NCI-H748 (cell line): ENCODE data around the gene MYO5A.
A peak's percentile ranks its signal among the peaks of the same experiment; 100 is the strongest.

Experiments used
- DNase-seq: peaks from one replicate; lab custom pipeline; 2025; ENCODE audit not compliant: unreplicated experiment; lab: John Stamatoyannopoulos, UW

The MYO5A gene

GRCh38 chr15:52337198-52337853 lies 191.4 kb downstream of the MYO5A start:
- no peak for DNase-seq

- no peak for DNase-seq
Measured at GRCh38 chr15:52336529-52336928, 192.2 kb downstream of the MYO5A start.

DNA sequence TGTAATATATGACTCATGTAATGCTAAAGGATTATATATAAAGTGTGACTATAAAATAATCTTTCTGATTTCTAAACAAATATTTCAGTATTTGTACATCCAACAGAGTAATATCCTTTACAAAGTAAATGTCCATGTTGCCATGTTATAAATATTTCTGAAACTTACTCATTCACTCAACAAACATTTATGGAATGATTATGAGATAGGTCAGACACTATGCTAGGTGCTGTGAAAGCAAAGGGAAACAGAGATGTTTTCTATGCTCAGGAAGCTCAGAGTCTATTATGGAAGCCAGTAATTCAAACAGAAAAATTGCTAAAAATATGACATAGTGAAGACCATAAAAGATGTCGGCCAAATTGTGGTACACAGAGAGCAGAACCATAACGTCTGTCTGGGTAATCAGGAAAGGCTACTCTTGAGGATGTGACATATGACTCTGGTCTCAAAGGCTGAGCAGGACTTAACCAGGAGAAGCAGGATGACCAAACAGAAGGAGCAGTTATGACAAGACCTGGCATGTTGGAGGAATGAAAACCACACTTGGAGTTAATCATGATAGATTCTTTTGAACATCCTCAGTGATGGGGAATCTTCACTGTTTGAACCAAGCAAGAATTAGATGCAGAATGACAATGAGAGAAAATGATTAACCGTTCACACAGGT lies 194.1 kb downstream of the MYO5A start:
- no peak for DNase-seq

- peak; percentile 25 for DNase-seq
Measured at GRCh38 chr15:52331490-52332240, 197.0 kb downstream of the MYO5A start.

GRCh38 chr15:52329987-52330386 lies 198.7 kb downstream of the MYO5A start:
- DNase-seq = no peak

DNA sequence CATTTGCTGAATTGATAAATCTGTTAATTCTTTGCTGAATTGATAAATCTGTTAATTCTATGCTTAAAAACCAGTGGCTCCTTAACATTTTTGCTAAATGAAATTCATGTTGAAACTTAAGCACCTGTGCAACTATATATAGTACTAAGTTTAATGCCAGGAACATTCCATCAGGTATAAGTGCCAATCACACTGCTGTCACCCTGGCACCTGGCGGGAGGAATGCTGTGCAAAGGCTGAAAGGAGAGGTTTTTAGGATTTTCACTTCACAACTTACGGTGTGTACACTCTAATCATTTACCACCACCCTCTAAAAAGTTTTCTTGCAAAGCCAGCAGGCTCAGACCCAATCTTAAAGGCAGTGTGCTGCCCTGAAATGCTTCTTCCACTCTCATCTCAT lies 199.5 kb downstream of the MYO5A start:
- DNase-seq = no peak

- DNase-seq = no peak
Measured at GRCh38 chr15:52328680-52329079, 200.0 kb downstream of the MYO5A start.

DNA sequence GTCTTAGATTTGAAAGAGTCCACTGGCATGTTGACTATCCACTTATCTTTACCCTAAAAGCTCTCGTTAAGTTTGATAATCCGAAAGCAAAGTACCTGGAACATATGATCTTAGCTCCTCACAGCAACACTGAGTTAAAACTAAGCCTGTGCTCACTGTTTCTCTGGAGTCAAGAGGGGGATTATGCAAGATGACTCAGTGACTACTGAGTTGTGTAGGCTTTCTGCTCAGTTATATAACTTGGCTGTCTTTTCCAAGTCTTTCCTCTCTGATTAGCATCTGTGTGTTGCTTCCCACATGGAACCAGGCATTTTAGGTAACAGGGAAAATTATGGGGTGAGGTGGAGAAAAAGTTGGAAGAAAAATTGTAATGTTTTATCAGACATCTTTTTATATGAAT lies 201.9 kb downstream of the MYO5A start:
- DNase-seq = no peak

GRCh38 chr15:52324109-52324508 lies 204.6 kb downstream of the MYO5A start:
- DNase-seq = no peak

DNA sequence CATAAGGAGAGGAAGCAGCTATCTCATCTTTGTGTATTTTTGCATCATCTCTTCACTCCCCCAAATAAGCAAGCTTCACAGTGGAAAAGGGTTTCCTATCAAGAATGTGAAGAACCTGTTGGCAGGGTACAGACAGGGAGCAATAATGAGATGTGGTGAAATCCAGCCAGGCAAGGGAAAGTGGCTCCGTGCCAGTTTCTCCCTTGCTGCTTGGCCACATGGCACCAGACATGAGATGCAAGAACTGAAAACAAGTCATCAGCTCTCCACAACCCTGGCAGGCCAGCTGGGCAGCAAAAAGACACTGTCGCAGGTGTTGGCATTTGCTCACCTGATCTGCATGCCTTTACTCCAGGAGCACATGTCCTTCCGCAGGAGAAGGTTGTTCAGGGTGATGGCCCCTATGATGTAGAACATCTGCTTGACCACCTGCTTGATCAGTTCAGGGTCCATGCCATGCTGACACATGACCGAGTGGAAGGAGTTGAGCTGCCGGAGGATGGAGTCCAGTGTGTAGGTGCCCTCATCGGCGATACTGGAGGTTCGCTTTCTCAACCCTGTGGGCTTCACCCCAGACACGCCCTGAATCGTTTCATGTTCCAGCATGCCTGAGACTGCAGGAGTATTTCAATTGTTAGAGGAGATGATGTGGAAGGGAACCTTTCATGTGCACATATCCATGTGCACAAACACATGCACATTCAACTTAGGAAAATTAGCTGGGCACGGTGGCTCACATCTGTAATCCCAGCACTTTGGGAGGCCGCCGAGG lies 209.8 kb downstream of the MYO5A start:
- no peak for DNase-seq

DNA sequence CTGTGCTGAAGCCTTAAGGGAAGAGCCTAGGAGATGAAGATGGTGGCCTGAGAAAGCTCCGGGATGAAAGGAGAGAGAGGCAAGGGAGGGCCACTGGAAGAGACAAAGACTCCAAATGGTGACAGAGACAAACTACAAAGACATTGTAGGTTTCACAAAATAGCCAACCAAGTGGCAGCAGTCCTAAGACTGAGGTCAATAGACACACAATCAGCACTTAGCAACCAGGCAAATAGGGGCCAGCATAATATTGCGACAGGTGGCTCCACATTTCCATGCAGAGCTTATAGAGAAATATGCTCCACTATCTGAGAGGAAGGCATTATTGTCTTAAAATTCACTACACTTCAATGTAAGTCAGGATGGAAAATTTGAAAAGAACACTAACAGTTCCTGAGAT lies 211.0 kb downstream of the MYO5A start:
- no peak for DNase-seq

DNA sequence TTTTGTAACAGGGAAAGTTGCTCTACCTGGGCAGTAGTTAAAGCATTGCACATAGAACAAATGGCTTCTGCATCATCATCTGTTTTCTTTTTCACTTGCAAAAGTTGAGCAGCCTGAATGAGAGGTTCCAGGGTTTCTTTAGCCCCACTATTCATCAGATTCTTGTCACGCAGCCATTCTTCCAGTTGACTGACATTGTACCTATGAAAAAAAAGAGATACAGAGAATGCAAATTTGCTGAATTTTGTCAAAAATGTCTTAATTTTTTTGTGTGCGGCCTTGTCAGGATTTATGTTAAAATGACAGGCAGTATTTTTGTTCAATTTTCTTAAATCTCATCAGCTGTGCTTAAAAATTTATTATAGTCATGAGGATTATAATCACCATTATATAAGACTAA lies 211.7 kb downstream of the MYO5A start:
- DNase-seq = no peak

DNA sequence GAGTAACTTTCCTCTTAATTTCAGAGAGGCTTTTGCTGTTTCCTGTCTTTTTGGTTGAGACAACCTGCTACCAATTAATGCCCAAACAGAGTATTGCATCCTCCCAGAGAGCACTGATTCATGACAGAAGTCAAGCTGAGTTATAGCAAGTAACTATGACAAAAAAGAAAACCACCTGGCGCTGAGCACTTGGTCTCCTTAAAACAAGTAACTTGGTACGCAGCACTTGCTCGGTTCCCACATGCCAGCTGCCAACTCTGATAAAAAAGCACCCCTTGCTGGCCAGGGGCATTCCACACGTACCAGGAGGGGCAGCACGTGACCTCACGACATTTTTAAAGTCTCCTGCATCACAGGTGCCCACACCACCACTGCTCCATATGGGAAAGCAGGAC lies 219.5 kb downstream of the MYO5A start:
- DNase-seq = no peak

DNA sequence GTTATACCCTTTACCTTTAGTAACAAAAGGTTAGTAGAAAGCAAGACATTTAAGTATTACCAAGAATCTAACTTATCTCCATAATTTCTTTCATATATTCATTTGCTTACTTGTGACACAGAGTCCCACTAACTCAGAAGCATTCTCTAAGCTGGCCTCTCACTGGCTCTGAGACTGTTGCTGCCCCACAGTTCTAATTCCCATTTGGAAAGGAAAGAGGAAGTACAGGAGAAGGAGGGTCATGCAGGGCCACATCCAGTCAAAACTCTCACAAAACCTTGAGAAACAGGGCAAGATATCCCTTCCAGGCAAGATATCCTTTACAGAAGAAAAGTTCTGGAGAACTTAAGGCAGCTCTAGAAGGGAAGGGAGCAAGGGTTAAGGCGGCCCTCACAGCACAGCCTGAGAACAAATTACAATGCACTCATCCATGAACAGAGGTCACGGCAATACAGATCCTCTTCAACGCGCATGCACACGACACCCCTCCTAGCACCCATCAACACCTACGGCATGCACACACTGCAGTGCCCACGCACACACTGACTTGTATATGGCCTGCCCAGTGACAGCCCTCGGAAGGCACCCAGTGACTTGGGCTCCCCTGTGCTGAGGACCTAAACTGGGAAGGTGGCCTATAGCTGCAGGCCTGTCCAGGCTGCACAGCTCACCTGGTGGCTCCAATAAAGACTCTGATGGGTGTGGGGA lies 220.1 kb downstream of the MYO5A start:
- no peak for DNase-seq

DNA sequence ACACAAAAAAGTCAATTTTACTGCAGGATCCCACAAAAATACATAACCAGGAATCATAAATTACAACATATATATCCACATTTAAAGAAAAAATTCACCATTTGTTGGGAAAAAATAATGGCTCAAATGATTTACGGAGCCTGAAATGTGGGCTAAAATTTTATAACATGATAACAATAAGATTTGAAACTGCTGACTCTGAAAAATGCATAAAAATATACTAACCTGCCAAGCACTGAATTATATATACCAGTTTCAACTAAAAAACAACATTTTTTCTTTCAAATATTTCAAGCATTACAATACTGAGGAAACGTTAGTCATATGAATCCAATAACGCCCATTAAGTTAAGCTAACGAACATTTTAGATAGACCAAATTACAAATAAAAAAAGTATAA lies 220.8 kb downstream of the MYO5A start:
- DNase-seq = no peak

- no peak for DNase-seq
Measured at GRCh38 chr15:52306270-52306669, 222.4 kb downstream of the MYO5A start.

DNA sequence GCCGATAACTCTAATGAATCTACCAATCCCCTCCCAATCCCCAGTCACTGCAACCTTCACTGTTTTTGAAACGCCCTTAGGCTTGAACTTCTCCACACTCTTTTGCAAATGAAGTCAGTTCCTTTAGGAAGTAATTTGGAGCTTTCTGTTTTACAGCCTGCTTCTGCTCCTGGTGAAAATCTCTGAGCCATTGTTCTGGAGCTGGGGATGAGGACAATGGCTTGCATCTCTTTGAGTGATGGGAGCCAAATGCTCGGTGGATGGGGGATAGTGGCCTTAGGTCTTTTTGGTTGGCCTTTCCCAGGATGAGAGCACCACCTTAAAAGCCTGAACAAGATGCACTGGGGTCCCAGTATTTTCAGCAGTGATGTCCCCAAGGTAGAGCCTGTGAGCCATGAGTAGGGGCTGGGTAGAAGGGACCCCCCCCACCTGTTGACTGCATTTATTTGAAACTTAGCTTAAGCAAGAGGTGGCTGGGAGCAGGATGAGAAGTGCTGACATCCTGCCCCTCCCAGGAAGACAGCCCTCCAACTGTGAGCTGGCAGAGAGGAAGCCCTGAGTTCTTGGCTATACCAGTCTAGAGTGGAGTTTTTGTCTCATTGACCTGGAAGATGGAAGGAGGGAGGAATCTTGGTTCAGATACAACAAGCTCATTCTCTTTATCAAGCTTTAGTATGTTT lies 225.4 kb downstream of the MYO5A start:
- DNase-seq = no peak

DNA sequence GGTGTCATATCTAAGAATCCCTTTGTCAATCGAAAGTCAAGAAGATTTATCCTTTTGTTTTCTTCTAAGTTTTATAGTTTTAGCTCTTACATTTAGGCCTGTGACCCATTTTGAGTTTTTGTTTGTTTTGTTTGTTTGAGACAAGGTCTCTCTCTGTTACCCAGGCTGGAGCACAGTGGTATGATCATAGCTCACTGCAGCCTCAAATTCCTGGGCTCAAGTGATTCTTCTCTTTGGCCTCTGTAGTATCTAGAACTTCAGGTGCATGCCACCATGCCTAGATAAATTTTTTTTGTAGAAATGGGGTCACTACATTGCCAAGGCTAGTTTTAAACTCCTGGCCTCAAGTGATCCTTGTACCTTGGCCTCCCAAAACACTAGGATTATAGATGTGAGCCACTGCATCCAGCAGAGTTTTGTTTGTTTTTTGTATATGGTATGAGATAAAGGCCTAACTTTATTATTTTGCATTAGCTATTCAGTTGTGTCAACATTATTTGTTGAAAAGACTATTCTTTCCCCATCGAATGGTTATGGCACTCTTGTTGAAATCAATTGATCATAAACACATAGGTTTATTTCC lies 227.3 kb downstream of the MYO5A start:
- DNase-seq = no peak

DNA sequence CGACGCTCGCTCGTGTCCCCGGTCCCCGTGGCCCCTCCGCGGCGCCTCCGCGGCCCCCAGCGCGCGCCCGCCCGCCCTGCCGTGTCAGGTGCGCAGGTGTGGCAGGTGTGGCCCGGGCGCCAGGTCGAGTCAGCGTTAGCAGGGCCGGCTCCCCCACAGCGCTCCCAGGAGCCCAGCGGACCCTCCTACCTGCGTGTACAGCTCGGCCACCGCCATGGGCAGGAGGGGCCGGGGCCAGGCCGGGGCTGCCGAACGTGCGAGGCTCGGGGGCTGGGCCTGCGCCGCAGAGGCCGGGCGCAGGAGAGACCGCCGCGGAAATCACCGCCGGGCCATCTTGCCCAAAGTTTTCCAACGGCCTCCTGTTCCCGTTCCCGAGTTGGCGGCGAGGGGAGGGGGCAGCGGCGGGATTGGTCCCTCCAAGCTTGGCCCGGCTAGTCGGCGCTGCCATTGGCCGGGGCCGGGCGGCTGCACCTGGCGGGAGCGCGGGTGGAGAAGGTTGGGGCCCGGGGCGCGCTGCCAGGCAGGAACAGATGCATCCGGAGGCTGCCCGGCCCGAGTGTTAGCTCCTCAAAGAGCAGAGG lies 233.2 kb downstream of the MYO5A start, which contains the start of gene MYO5C:
MYO5C (minus strand) TSS at position 384 of the 581 bp plus-strand sequence; CDS start at position 216, 168 bp downstream.
- DNase-seq = peak; percentile 85
